Measurements from ENCODE around the gene XRCC3. TPM values are rescaled to one million over a fixed set of nuclear protein-coding genes. Genes with fewer than 3 reads are reported as not detected.

Gene XRCC3
- total RNA-seq (2022; extraction: Qiagen RNA extraction): 25.5 to 30.3 TPM (median 27.4 TPM) in 5 replicates

DNA sequence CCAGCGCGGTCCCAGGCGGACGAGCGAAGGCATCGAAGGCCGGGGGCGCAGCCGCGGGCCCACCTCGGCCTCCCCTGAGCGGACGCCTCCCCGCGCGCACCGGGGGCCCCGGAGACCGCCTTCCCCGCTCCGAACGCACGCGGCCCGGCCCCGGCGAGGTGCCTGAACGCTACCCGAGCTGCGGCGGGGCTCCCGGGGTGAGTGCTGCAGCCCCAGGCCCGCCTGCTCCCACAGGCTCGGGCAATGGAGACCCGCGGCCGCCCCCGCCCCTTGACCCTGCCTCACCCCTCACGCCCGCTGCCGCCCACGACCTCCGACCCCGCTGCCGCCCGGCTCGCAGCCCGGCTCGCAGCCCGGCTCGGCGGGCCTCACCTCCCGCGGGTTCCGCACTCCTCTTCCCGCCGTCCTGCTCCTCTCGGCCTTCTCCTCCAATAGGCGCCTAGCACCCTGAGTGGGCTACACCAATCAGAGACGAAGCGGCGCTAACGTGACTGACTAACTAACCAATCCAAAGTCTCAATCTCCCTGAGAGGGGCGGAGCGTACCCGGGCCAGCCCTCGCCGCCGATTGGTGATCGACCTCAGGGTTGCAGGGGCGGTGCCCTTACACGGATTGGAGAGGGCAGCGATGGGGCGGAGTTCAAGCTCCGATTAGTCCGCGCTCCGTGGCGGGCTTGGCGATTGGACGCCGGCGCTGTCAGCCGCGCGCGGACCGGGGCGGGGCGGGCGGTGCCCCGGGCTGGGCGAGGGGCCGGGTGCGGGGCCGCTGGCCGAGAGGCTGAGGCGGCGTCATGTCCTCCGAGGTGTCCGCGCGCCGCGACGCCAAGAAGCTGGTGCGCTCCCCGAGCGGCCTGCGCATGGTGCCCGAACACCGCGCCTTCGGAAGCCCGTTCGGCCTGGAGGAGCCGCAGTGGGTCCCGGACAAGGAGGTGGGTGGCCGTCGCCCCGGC lies at the start of gene XRCC3, which contains the start of gene ZFYVE21:
TSS of gene XRCC3 (minus strand) at position 400 of the 949 bp plus-strand sequence. CDS start 4,364 bp downstream, outside the sequence.
TSS of gene ZFYVE21 (plus strand) at position 759 of the 949 bp plus-strand sequence. CDS start at position 791, 32 bp downstream.

Other genes starting within 250 kb of the XRCC3 start
- 155 to 203 TPM (median 178 TPM) in 5 replicates for gene CKB, start 192.6 kb downstream of the XRCC3 start, total RNA-seq (2022; extraction: Qiagen RNA extraction)
- gene TRMT61A, start 186.3 kb downstream of the XRCC3 start, total RNA-seq (2022; extraction: Qiagen RNA extraction): 17.5 to 29.7 TPM (median 27.4 TPM) in 5 replicates
- 20.5 to 26.4 TPM (median 22.3 TPM) in 5 replicates for gene BAG5, start 152.8 kb downstream of the XRCC3 start, total RNA-seq (2022; extraction: Qiagen RNA extraction)
- gene COA8, start 152.5 kb downstream of the XRCC3 start, total RNA-seq (2022; extraction: Qiagen RNA extraction): 46.4 to 60.7 TPM (median 52.0 TPM) in 5 replicates
- 89.6 to 113 TPM (median 104 TPM) in 5 replicates for gene KLC1, start 86.2 kb downstream of the XRCC3 start, total RNA-seq (2022; extraction: Qiagen RNA extraction)
- gene ZFYVE21, start 359 bp upstream of the XRCC3 start, total RNA-seq (2022; extraction: Qiagen RNA extraction): 35.7 to 46.0 TPM (median 43.5 TPM) in 5 replicates
- gene PPP1R13B, start 132.1 kb upstream of the XRCC3 start, total RNA-seq (2022; extraction: Qiagen RNA extraction): 4.5 to 5.8 TPM (median 5.6 TPM) in 5 replicates
- gene TDRD9, start 213.0 kb upstream of the XRCC3 start, total RNA-seq (2022; extraction: Qiagen RNA extraction): 0.18 to 0.57 TPM (median 0.49 TPM) in 5 replicates
- not detected in 5 replicates for gene RD3L, start 227.1 kb upstream of the XRCC3 start, total RNA-seq (2022; extraction: Qiagen RNA extraction)